Right ventricle myocardium superior (tissue), 1 donor: ENCODE measurements around the gene CCDC87. TPM values are rescaled to one million over a fixed set of nuclear protein-coding genes. Genes with fewer than 3 reads are reported as not detected.
"Not testable (repeated sequence)": the region's sequence is repeated elsewhere in the genome, so short reads cannot be mapped to it uniquely, and the experiment has no call there.

ENCODE experiments used
- ATAC-seq: fragments of 200-7000 bp; cut with Tn5 transposase; one replicate; pipeline ENCODE4 v1.9.1; 2020; ENCODE audit warnings: mild to moderate bottlenecking; ENCODE audit not compliant: poor library complexity
- DNase-seq: peaks from one replicate; pipeline ENCODE4 v3.0.0-alpha.2; 2020
- intact Hi-C: fragments of 100-400 bp; cut with DNase I; formaldehyde crosslinking; loops from one replicate; pipeline ENCODE4 v1.11.2; 2022
- long read RNA-seq: library from polyadenylated mRNA; unstranded; transcript quantifications from one replicate; pipeline ENCODE4 v2.0.0, GENCODE V29; 2021
- total RNA-seq: library from RNA; stranded (reverse); fragmentation: NEBNext Ultra II Directional; extraction: Animal tissue kit (Norgen Biotek cat#: 25700); gene quantifications from one replicate; pipeline ENCODE4 v1.2.1, GENCODE V29; 2021
- donor health status: DM: no; HTN: yes; CAD: no; lungs with severe emphysema.

The CCDC87 gene, protein sequence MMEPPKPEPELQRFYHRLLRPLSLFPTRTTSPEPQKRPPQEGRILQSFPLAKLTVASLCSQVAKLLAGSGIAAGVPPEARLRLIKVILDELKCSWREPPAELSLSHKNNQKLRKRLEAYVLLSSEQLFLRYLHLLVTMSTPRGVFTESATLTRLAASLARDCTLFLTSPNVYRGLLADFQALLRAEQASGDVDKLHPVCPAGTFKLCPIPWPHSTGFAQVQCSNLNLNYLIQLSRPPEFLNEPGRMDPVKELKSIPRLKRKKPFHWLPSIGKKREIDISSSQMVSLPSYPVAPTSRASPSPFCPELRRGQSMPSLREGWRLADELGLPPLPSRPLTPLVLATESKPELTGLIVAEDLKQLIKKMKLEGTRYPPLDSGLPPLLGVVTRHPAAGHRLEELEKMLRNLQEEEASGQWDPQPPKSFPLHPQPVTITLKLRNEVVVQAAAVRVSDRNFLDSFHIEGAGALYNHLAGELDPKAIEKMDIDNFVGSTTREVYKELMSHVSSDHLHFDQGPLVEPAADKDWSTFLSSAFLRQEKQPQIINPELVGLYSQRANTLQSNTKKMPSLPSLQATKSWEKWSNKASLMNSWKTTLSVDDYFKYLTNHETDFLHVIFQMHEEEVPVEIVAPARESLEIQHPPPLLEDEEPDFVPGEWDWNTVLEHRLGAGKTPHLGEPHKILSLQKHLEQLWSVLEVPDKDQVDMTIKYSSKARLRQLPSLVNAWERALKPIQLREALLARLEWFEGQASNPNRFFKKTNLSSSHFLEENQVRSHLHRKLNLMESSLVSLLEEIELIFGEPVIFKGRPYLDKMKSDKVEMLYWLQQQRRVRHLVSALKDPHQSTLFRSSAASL
- total RNA-seq = 0.24 TPM
- long read RNA-seq = 0 reads

DNA sequence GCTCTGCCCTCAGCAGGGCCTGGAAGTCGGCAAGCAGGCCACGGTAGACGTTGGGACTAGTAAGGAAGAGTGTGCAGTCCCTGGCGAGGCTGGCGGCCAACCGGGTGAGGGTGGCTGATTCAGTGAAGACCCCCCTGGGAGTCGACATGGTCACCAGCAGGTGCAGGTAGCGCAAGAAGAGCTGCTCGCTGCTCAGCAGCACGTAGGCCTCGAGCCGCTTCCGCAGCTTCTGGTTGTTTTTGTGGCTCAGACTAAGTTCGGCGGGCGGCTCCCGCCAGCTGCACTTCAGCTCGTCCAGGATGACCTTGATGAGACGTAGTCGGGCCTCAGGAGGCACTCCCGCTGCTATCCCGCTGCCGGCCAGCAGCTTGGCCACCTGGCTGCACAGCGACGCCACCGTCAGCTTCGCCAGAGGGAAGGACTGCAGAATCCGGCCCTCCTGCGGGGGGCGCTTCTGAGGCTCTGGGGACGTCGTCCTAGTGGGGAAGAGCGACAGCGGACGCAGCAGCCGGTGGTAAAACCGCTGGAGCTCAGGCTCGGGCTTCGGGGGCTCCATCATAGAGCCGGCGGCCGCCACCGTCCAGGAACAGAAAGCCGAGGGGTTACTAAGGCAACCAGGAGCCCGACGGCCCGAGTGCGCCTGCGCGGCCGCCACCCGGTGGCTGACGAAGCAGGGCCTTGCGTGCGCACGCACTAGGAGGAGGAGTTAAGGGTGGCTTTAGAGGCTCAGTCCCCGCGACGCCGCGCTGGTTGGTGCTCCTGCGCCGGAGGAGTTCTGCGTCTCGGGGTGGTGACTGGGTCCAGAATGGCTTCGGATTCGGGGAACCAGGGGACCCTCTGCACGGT is at the start of gene CCDC87, which contains the start of gene CCS:
Gene CCDC87 (minus strand): TSS at position 607 of the 846 bp plus-strand sequence. CDS start 48 bp downstream, at position 559.
Gene CCS (plus strand): TSS at position 729 of the 846 bp plus-strand sequence. CDS start 77 bp downstream, at position 806.
- intact Hi-C loops = loop anchor here (2.0 kb wide), 1 partner anchor 24 kb away; the partner anchor contains the start of gene RBM14
- peak; percentile 100 for DNase-seq
- ATAC-seq = peak; percentile 99

DNA sequence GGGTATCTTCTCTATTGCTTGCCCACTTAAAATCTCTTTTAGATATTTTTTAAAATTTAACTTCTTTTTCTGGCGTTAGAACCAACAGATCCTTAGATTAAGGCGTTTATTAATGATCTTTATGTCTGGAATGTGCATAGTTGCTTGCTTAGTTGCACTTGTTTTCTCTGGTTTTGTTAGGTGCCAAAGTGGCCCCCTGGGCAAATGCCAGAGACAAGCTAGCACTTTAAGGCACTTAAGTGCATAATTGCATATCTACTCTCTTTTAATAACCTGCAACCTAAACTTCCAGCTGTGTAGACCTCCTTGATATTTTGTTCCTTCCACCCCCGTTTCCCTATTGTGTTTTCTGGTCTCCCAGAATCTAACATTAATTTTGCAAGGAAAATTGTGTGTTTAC is 49.0 kb upstream of the CCDC87 start:
- DNase-seq (no peak), ATAC-seq (no peak)
- intact Hi-C loops = loop anchor here (5.0 kb wide), 1 partner anchor 35 kb away; the partner anchor contains the start of gene RBM4B

DNA sequence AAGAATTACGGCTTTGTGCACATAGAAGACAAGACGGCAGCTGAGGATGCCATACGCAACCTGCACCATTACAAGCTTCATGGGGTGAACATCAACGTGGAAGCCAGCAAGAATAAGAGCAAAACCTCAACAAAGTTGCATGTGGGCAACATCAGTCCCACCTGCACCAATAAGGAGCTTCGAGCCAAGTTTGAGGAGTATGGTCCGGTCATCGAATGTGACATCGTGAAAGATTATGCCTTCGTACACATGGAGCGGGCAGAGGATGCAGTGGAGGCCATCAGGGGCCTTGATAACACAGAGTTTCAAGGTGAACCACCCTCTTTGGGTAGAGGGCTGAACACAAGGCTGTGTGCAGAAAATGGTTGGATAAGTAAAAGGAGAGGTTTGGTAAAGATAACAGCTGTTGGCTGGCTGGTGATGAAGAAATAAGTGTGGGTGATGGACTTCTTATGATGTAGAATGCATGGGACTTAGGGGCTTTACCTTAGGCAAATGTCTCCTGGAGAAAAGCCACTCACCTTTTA is 47.0 kb upstream of the CCDC87 start:
- ATAC-seq, DNase-seq: not testable (repeated sequence)
- intact Hi-C loops = loop anchor here (5.0 kb wide), 1 partner anchor 37 kb away; the partner anchor contains the start of gene RBM4B

DNA sequence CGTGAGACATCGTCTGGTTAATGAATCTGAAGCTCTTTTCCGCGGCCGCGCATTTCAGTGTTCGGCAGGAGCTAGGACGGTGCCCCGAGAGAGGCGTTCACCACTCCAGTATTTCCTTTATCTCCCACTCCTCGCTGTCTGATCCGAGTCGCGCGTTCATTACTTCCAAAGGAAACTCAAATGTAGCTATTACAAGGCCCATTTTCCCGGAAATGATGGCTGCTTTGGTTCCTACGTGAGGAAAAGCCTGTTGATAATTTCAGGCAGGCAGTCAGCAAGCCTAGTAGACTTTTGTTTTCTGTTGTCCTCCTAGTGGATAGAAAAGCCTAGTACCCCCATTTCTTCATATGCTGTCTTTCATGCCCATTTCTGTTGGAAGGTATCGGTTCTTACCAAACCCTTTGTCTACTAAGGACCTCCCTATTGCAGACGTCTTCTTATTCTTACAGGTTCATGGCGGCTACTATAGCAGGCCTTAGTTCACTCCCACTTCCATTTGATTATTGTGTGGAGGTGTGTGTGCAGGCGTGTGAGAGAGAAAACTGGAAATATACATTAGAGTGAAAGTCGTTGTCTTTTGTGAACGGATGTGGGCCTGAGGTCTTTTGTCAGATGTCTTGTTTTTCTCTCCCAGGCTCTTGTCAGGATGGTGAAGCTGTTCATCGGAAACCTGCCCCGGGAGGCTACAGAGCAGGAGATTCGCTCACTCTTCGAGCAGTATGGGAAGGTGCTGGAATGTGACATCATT is 46.4 kb upstream of the CCDC87 start:
- DNase-seq (peak; percentile 47), ATAC-seq (no peak)
- intact Hi-C loops = no loop called here

DNA sequence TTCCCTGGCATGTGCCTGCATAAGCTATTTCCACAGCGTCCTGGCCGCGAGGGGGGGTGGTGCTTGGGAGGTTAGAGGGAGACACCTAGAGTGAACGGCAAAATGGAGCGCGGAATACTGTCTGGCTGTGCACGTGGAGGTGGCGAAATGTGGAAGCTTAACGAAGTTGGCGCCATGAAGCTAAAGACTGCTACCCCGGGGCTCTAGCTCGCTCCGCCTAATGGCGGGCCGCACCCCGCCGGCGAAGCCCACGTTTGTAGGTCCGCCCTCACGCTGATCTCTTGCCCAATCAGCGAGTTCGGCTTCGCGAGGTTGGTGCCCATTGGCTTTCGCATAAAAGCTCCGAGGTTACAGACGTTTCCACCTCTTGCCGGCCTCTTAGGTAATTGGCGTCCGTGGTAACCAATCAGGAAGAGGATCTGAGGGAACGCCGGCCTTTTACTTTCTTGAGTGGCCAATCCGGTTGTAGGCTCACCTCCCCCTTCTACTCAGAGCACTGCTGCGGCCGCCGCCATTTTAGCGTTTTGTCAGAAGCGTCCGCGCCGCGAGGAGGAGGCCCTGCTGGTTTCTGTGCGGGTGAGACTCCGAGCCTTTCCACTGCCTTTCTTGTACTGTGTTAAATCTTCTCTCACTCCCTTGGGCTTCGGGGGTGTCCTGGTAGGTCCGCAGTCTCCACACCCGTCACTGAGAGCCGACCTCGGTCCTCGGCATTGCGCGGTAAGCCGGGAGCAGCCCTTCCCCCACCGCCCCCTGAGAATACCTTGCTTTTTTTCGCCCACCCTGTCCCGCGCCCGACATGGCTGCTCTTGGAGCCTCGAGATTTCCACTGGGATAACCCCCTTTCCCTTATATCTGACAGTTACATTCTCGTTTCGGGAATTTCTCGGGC is 45.6 kb upstream of the CCDC87 start, which contains the start of gene RBM4:
Gene RBM4 (plus strand): TSS at position 527 of the 889 bp plus-strand sequence. CDS start 1,009 bp downstream, outside the sequence.
- peak; percentile 98 for ATAC-seq
- intact Hi-C loops = no loop called here
- peak; percentile 97 for DNase-seq

DNA sequence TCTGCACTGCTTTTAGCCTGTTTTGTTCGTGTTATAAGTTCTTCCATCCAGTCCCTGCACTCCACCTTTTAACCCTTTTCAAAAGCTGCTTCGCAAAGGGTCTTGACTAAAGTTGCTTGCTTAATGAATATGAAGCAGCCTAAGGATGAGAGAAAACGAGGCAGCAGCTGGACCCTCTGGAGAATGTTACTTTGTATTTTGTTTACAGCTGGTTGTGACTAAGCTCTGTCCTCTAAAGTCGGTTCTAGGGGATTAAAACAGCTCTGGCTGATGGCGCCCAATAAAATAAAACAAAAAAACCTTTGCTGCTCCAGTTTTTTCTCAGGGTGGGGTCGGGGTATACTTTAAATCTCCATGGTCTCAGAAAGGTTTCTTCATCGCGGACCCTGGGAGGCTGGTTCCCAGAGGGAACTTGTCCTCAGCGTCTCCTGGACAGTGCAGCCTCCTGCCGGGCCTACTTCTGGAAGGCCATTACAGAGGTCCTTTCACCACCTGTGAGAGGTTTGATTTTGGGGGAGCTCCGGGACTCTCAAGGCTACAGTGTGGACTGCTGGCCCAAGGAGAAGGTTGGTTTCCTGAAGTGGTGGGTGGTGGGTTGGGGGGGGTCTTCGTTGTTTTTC is 44.8 kb upstream of the CCDC87 start:
- DNase-seq = no peak
- peak; percentile 4 for ATAC-seq
- intact Hi-C loops = no loop called here

DNA sequence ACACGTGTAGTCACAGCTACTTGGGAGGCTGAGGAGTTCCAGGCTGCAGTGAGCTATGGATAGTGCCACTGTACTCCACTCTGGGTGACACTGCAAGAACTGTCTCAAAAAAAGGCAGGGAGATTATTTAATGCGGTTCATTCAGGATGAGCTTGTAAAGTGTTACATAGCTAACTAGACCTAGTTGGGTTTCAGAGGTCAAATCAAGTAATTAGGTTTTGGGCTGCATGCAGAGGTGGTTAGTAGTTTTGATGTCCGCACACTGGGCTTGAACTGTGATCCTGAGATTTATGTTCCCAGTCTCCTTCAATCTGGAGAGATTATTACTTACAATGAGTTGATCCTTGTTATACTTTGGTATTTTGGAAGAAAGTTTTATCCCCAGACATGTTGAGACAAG is 43.5 kb upstream of the CCDC87 start:
- ATAC-seq = no peak
- no peak for DNase-seq
- intact Hi-C loops = no loop called here

DNA sequence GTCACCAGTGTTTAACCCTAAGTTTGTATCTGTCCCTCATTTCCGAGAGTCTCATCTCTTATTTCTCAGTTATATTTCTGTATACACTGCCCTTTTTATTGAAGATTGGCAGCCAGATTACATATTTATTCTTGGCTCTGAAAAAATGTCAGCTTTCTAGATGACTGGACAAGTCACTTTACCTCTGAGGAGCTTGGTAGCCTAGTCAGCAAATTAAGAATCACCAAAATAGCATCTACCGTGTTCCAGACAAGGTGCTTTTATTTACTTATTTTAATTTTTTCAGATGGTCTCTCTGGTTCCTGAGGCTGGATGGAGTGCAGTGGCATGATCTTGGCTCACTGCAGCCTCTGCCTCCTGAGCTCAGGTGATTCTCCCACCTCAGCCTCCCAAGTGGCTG is 40.1 kb upstream of the CCDC87 start:
- no peak for ATAC-seq
- DNase-seq = no peak
- intact Hi-C loops = no loop called here

DNA sequence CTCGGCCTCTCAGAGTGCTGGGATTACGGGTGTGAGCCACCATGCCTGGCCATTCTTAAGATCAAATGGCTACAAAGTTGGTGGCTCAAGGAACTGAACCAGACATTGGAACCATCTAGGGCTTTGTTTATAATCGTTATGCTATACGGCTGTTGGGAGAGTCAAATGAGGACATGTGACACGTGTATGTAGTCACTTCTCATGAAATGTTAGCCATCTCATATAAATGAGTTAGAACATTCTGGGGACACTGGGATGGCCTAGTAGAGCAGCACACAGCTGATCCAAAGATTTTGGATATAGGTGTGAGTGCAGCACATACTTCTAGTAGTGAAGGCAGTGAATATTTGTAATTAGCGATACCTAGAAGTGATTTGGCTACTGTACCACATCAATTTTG is 39.0 kb upstream of the CCDC87 start:
- DNase-seq (no peak), ATAC-seq (no peak)
- intact Hi-C loops = no loop called here

DNA sequence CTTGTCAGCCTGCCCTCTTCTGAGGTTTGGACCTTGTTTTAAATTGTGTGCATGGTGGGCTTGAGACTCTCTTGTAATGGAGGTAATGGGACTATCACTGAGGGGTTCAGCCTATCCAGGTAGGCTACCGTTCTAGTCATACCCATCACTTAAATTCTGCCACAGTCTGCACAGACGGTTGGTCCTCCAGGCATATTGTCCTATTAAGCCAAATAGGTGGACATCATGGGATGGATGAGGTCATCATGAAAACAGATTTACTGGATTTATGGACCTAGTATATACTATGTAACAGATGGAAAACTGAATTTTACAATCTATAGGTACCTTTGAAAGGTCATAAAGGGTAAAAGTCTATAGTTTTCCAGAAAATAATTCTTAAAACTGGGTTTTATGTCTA is 36.5 kb upstream of the CCDC87 start:
- ATAC-seq (no peak), DNase-seq (no peak)
- intact Hi-C loops = no loop called here

DNA sequence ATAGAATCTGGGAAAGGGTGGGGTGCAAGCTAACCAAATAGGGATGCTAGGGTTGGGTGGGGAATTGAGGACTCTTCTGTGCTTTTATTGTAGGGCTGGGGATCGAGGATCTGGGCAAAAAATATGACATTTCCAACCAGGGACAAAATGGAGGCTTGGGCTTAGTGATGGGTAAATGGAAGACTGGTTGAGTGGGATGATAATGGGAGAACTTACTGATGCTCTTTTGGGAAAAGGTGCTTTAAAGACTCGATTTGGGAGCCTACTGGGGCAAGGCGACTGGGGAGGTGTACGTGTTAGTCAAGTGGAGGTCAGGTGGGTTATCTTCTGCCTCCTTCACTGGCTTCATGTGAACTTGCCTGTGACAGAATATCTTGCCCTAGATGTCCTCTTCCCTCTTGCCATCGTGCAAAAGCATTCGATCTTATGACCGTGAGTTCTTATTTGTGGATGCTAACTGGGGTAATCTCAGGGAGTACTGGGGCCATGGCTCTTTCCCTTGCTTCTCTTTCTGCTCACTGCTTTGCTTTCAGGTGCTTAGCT is 35.3 kb upstream of the CCDC87 start:
- no peak for ATAC-seq
- no peak for DNase-seq
- intact Hi-C loops = no loop called here

DNA sequence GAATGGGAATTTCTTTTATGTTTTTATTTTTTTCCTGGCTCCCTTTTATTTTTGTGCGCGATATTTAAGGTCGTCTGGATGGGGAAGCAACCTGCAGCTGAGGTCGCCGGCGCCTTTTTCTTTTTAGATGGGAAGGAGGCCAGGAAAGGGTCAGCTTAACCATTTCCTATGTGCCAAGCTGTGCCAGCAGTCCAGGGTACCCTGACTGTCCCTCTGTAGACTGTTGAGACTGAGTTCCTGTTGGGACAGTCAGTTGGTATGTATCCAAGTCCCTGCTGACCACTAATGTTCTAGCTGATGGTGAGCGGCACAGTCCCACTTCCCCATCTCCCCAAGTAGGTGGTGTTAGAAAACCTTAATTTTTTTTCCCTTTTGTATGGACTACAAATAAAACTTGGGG is 34.1 kb upstream of the CCDC87 start:
- intact Hi-C loops = no loop called here
- DNase-seq (no peak), ATAC-seq (peak; percentile 7)

DNA sequence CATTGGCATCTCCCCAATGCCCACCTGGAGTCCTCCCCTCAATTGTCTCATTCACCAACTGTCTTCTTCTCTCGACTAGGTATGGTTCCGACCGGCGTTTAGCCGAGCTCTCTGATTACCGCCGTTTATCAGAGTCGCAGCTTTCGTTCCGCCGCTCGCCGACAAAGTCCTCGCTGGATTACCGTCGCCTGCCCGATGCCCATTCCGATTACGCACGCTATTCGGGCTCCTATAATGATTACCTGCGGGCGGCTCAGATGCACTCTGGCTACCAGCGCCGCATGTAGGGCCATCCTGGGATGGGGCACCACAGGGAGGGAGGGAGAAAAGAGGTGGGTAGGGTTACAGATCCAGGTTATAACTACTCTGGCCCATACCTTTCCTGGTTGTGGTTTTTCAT is 33.5 kb upstream of the CCDC87 start:
- no peak for ATAC-seq
- intact Hi-C loops = no loop called here
- no peak for DNase-seq

DNA sequence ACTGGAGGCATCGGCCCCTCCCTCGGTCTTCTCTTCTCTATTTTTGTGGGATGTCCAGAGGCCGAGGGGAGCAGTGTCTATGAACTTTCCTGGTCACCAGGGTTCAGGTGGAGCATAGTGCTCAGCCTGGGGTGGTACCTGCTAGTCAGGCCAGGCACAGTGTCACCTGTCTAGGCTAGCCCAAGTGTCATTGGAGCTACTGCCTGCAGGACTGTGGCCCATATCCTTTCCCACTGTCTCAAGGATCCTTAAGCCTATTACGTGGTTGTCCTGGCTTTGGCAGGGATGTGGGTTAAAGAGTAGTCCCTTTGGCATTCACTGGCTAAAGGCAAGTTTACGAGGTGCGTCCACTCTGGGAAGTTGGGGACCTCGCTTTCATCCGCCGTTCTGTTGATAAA is 32.9 kb upstream of the CCDC87 start:
- intact Hi-C loops = no loop called here
- no peak for DNase-seq
- no peak for ATAC-seq

DNA sequence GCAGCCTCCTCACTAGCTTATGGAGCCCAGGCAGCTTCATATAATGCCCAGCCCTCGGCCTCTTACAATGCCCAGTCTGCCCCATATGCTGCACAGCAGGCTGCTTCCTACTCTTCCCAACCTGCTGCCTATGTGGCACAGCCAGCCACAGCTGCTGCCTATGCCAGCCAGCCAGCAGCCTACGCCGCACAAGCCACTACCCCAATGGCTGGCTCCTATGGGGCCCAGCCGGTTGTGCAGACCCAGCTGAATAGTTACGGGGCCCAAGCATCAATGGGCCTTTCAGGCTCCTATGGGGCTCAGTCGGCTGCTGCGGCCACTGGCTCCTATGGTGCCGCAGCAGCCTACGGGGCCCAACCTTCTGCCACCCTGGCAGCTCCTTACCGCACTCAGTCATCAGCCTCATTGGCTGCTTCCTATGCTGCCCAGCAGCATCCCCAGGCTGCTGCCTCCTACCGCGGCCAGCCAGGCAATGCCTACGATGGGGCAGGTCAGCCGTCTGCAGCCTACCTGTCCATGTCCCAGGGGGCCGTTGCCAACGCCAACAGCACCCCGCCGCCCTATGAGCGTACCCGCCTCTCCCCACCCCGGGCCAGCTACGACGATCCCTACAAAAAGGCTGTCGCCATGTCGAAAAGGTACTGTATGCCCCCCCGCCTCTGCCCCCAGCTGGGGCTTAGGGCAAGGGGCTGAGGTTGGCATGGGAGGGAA is 32.3 kb upstream of the CCDC87 start:
- DNase-seq = no peak
- intact Hi-C loops = no loop called here
- no peak for ATAC-seq
